ENCODE data around the gene KLRB1. TPM values are rescaled to one million over a fixed set of nuclear protein-coding genes. Genes with fewer than 3 reads are reported as not detected.

Gene KLRB1
- total and polyA plus RNA-seq, 2 of the 13 experiments (the other 11 are each of a cell fraction or from before 2014, with no cell fraction given), result not detected

GRCh38 chr12:9647825-9648700, 40.3 kb upstream of the KLRB1 start (continued):
- TF ChIP-seq TFAP4 (IDR thresholded peaks at IDR 0.05; ENCODE audit: borderline replicate concordance, low read depth), result peak; percentile 20; the same call in 1 of the 2 replicates
- no peak for TF ChIP-seq ZC3H4 (CRISPR knock-in tag; IDR thresholded peaks at IDR 0.05; ENCODE audit: borderline replicate concordance)
- TF ChIP-seq IRF2 (CRISPR knock-in tag; IDR thresholded peaks at IDR 0.05), result no peak
- TF ChIP-seq ATF5 (CRISPR knock-in tag; IDR thresholded peaks at IDR 0.05; ENCODE audit: low read depth), result no peak
- TF ChIP-seq SP2 (CRISPR knock-in tag; IDR thresholded peaks at IDR 0.05), result no peak
- TF ChIP-seq GATAD2A (CRISPR knock-in tag; IDR thresholded peaks at IDR 0.05), result 0 out of 2 replicates have a peak, but pooled peaks have one; percentile 15
- no peak for TF ChIP-seq ZNF496 (CRISPR knock-in tag; IDR thresholded peaks at IDR 0.05; ENCODE audit: insufficient replicate concordance)
- TF ChIP-seq TERF1 (CRISPR knock-in tag; IDR thresholded peaks at IDR 0.05), result peak; percentile 76; the same call in 1 of the 2 replicates
- no peak; the same call in 1 of the 2 replicates for TF ChIP-seq ZBTB38 (CRISPR knock-in tag; IDR thresholded peaks at IDR 0.05)
- peak; percentile 91; the same call in 1 of the 2 replicates for TF ChIP-seq TFDP1 (CRISPR knock-in tag; IDR thresholded peaks at IDR 0.05; ENCODE audit: borderline replicate concordance)
- TF ChIP-seq ZNF234 (CRISPR knock-in tag; conservative IDR thresholded peaks at IDR 0.05), result no peak
- TF ChIP-seq ZFAT (CRISPR knock-in tag; conservative IDR thresholded peaks at IDR 0.05), result no peak
- no peak for TF ChIP-seq ONECUT2 (CRISPR knock-in tag; IDR thresholded peaks at IDR 0.05)
- TF ChIP-seq HBP1 (CRISPR knock-in tag; IDR thresholded peaks at IDR 0.05; ENCODE audit: low read depth), result no peak; the same call in 1 of the 2 replicates
- peak; percentile 87; the same call in 1 of the 2 replicates for TF ChIP-seq ZFP91 (CRISPR knock-in tag; IDR thresholded peaks at IDR 0.05; ENCODE audit: borderline replicate concordance)
- TF ChIP-seq ZNF44 (CRISPR knock-in tag; IDR thresholded peaks at IDR 0.05), result no peak
- TF ChIP-seq ZNF34 (CRISPR knock-in tag; IDR thresholded peaks at IDR 0.05; ENCODE audit: borderline replicate concordance), result no peak
- no peak for TF ChIP-seq ZNF143 (CRISPR knock-in tag; IDR thresholded peaks at IDR 0.05)
- TF ChIP-seq CTCF (CRISPR knock-in tag; IDR thresholded peaks at IDR 0.05), result peak; percentile 15; the same call in 1 of the 2 replicates

Data from HepG2 (cell line).